ENCODE measurements around the gene CD274. TPM values are rescaled to one million over a fixed set of nuclear protein-coding genes. Genes with fewer than 3 reads are reported as not detected.
"Not testable (repeated sequence)": the region's sequence is repeated elsewhere in the genome, so short reads cannot be mapped to it uniquely, and the experiment has no call there.

Gene CD274
- total RNA-seq, 1 donor from 2014 or later, result 16.1 TPM

DNA sequence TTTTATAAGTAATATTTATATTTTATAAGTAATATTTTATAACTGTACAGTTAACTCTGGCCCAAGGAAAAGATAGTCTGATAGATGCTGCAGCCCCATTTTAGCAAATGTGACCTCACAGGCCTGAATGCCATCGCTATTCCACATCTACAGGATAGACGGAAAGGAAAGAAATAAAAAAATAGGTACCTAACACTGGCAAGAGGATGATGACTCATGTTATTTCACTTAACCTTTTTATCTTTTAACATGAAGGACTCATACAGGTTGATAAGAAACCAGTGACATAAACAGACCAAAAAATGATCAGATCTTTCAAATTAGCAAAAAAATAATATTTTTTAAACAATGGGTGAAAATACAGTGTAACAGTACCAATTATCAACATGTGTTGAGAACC lies 2.7 kb downstream of the CD274 start:
- TF ChIP-seq, protein P1, sequence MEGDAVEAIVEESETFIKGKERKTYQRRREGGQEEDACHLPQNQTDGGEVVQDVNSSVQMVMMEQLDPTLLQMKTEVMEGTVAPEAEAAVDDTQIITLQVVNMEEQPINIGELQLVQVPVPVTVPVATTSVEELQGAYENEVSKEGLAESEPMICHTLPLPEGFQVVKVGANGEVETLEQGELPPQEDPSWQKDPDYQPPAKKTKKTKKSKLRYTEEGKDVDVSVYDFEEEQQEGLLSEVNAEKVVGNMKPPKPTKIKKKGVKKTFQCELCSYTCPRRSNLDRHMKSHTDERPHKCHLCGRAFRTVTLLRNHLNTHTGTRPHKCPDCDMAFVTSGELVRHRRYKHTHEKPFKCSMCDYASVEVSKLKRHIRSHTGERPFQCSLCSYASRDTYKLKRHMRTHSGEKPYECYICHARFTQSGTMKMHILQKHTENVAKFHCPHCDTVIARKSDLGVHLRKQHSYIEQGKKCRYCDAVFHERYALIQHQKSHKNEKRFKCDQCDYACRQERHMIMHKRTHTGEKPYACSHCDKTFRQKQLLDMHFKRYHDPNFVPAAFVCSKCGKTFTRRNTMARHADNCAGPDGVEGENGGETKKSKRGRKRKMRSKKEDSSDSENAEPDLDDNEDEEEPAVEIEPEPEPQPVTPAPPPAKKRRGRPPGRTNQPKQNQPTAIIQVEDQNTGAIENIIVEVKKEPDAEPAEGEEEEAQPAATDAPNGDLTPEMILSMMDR (conservative IDR thresholded peaks at IDR 0.05; ENCODE audit: low read depth, low read length), result no peak
- H3K4me3 ChIP-seq (ENCODE audit: low read depth, low read length), result no peak overlapping the region
- no peak for DNase-seq (ENCODE audit: low read depth)

DNA sequence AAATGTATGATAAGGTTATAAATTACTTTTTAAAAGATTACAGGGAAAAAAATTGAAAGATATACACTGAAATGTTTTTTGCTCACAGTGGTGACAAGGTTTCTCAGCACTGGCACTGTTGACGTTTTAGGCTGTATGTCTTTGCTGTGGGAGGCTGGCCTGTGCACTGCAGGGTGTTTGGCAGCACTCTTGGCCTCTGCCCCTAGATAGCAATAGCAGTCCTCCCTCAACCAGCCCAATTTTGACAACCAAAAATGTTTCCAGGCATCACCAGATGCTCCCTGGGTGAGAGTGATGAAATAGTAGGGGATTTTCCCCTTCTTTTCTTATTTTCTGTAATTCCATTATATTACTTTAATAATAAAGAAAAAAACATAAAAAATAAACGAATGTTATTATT lies 3.3 kb downstream of the CD274 start:
- no peak for DNase-seq (ENCODE audit: low read depth)
- H3K4me3 ChIP-seq (ENCODE audit: low read depth, low read length), result no peak overlapping the region
- TF ChIP-seq, protein P1 (conservative IDR thresholded peaks at IDR 0.05; ENCODE audit: low read depth, low read length), result no peak

DNA sequence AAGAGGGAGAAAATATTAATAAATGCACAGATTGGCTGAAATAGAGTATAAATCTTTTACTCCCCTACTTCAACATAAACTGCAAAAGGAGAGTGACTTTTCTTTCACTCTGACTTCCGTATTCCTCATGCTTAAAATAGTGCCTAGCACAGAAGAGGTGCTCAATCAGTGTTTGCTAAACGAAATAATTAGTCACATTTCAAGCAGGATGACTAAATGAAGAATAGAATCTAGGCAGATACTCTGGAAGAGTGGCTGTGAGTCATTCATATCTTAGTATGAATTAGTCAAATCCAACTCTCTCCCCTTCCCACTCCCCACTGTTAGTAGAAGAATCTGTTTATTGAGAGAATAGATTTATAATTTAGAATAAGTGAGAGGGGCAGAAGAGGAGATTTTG lies 4.8 kb downstream of the CD274 start:
- no peak for DNase-seq (ENCODE audit: low read depth)
- H3K4me3 ChIP-seq (ENCODE audit: low read depth, low read length), result no peak overlapping the region
- TF ChIP-seq, protein P1 (conservative IDR thresholded peaks at IDR 0.05; ENCODE audit: low read depth, low read length), result no peak

DNA sequence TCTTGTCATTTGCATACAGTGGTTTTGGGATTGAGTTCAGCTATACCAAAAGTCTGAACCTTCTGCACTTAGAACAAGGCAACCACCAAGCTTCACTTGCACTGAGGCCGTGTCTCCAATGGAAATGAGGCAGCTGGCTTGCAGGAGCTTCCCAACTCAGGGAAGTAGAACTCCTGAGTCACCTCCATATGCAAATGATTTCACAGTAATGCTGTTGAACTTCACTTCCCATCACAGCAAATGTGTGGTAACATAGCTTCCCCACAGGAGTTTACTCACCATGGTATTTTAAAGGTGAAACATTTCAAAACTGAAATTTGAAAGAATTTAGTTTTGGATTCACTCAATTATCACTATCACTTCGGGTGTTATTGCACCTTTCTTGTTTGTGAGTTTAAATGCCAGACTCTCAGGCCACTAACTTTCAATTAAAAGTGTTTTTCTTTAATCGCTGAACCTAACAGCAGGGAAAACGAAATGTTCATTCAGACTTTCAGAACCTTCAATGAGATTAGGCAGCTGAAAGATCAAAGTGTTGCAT lies 9.0 kb downstream of the CD274 start:
- H3K4me3 ChIP-seq (ENCODE audit: low read depth, low read length), result no peak overlapping the region
- TF ChIP-seq, protein P1 (conservative IDR thresholded peaks at IDR 0.05; ENCODE audit: low read depth, low read length), result no peak

DNA sequence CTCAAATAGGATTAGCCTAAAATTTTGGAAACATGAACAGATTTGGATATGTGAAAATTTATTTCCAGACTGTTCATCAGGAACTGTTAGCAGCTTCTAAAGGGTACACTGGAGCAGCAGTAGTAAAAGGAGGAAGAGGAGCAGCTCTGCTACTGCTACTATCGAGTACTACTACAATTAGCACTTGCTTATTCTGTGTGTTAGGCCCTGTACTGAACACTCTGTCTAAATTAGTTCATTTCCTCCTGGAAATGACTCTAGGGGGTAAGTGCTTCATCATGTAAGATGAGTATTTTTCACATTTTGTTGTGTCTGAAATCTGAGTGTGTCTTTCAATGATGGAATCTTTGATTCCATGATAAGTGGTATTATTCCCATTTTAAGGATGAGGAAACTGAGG lies 9.8 kb downstream of the CD274 start:
- DNase-seq (ENCODE audit: low read depth), result no peak
- TF ChIP-seq, protein P1 (conservative IDR thresholded peaks at IDR 0.05; ENCODE audit: low read depth, low read length), result no peak
- H3K4me3 ChIP-seq (ENCODE audit: low read depth, low read length), result no peak overlapping the region

More for the DNA sequence above, 9.0 kb downstream of the CD274 start:
- DNase-seq (ENCODE audit: low read depth), result peak; percentile 76

DNA sequence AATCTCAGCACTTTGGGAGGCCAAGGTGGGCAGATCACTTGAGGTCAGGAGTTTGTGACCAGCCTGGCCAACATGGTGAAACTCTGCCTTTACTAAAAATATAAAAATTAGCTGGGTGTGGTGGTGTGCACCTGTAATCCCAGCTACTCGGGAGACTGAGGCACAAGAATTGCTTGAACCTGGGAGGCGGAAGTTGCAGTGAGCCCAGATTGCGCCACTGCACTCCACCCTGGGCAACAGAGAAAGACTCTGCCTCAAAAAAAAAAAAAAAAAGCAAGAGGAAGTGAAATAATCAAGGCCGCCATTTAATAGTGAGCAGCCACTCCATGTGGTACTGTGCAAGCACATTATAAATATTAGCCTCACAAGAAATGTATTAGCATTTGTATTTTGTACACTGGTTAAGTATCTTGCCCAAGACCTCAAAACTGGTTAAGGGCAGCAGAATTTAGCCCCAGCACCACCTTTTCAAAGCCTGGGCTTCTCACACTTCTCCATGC lies 14.5 kb downstream of the CD274 start:
- DNase-seq (ENCODE audit: low read depth); H3K4me3 ChIP-seq (ENCODE audit: low read depth, low read length): not testable (repeated sequence)

DNA sequence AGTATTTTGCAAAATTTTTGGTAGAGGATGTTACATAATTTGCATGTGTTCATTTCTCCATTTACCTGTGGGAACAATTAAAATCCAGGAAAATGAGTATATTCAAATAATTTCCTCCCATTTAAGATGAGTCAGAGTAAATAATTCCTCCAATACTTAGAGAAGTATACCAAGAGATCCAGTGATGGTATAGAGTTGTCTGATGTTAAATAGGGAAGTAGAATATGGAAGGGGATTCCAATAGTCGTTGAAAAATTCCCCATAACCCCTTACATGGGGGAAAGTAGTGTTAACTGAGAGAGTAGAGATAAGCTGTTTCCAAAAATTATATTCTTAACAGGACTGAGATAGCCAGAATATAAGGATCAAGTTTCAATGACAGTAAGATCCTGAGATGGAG lies 15.7 kb downstream of the CD274 start:
- TF ChIP-seq, protein P1 (conservative IDR thresholded peaks at IDR 0.05; ENCODE audit: low read depth, low read length), result no peak
- no peak overlapping the region for H3K4me3 ChIP-seq (ENCODE audit: low read depth, low read length)
- no peak for DNase-seq (ENCODE audit: low read depth)

All from epithelial cell of proximal tubule (primary cell).